ES-I3 (cell line): ENCODE data around the gene HOXD4.

Source experiments
- H3K36me3 ChIP-seq: 2 replicates; pipeline ENCODE4 v1.6.1; 2013; ENCODE audit warnings: mild to moderate bottlenecking, low read length, control low read depth, moderate library complexity; ENCODE audit not compliant: insufficient read depth
- H3K4me1 ChIP-seq: 2 replicates; pipeline ENCODE4 v1.6.1; 2013; ENCODE audit warnings: mild to moderate bottlenecking, control low read depth, low read length; ENCODE audit not compliant: insufficient read depth
- H3K9ac ChIP-seq: 2 replicates; pipeline ENCODE4 v1.6.1; 2013; ENCODE audit warnings: low read depth, mild to moderate bottlenecking, low read length, moderate library complexity
- H3K9me3 ChIP-seq: 2 replicates; pipeline ENCODE4 v1.6.1; 2013; ENCODE audit warnings: mild to moderate bottlenecking, low read length, moderate library complexity; ENCODE audit not compliant: control insufficient read depth, insufficient read depth

Gene HOXD4

GRCh38 chr2:176128982-176129796, 22.2 kb upstream of the HOXD4 start, which contains the start of gene HOXD8:
Gene HOXD8 (plus strand): TSS chr2:176129705. CDS start chr2:176130367, 662 bp downstream.
- Histone ChIP-seq H3K36me3 (no peaks in the 10 kb centered on the region), H3K9ac (peak within 1 kb of the TSS; percentile 32; the same call in 1 of the 2 replicates), H3K4me1 (0 out of 2 replicates have a peak, but pooled peaks cover 3% of the 10 kb centered on the region), H3K9me3 (no peaks in the 10 kb centered on the region)

- Histone ChIP-seq H3K9me3 (no peaks in the 10 kb centered on the region), H3K36me3 (no peaks in the 10 kb centered on the region), H3K9ac (peak overlapping the region; percentile 28; the same call in 1 of the 2 replicates), H3K4me1 (0 out of 2 replicates have a peak, but pooled peaks cover 3% of the 10 kb centered on the region)
Observed at GRCh38 chr2:176129813-176130146, 21.6 kb upstream of the HOXD4 start.

GRCh38 chr2:176130147-176130956, 21.0 kb upstream of the HOXD4 start:
- Histone ChIP-seq H3K36me3 (no peaks in the 10 kb centered on the region), H3K9ac (peak overlapping the region; percentile 28; the same call in 1 of the 2 replicates), H3K4me1 (0 out of 2 replicates have a peak, but pooled peaks cover 3% of the 10 kb centered on the region), H3K9me3 (no peaks in the 10 kb centered on the region; the same call in 1 of the 2 replicates)

GRCh38 chr2:176130957-176131847, 20.1 kb upstream of the HOXD4 start:
- no peaks in the 10 kb centered on the region for H3K36me3 ChIP-seq
- H3K4me1 ChIP-seq, result 0 out of 2 replicates have a peak, but pooled peaks cover 3% of the 10 kb centered on the region
- H3K9ac ChIP-seq, result no peak overlapping the region; the same call in 1 of the 2 replicates
- H3K9me3 ChIP-seq, result no peaks in the 10 kb centered on the region; the same call in 1 of the 2 replicates

- no peaks in the 10 kb centered on the region for H3K36me3 ChIP-seq
- H3K9ac ChIP-seq, result no peak overlapping the region
- 0 out of 2 replicates have a peak, but pooled peaks cover 3% of the 10 kb centered on the region for H3K4me1 ChIP-seq
- no peaks in the 10 kb centered on the region; the same call in 1 of the 2 replicates for H3K9me3 ChIP-seq
Observed at GRCh38 chr2:176131848-176132158, 19.5 kb upstream of the HOXD4 start.

GRCh38 chr2:176132205-176133171, 18.9 kb upstream of the HOXD4 start:
- no peak overlapping the region for H3K9ac ChIP-seq
- H3K36me3 ChIP-seq, result no peaks in the 10 kb centered on the region
- H3K9me3 ChIP-seq, result no peaks in the 10 kb centered on the region; the same call in 1 of the 2 replicates
- 0 out of 2 replicates have a peak, but pooled peaks cover 3% of the 10 kb centered on the region for H3K4me1 ChIP-seq

GRCh38 chr2:176133389-176133788, 18.0 kb upstream of the HOXD4 start:
- Histone ChIP-seq H3K36me3 (no peaks in the 10 kb centered on the region), H3K9ac (no peak overlapping the region), H3K9me3 (no peaks in the 10 kb centered on the region; the same call in 1 of the 2 replicates), H3K4me1 (0 out of 2 replicates have a peak, but pooled peaks cover 3% of the 10 kb centered on the region)

GRCh38 chr2:176134035-176134434, 17.3 kb upstream of the HOXD4 start:
- 0 out of 2 replicates have a peak, but pooled peaks cover 3% of the 10 kb centered on the region for H3K4me1 ChIP-seq
- no peaks in the 10 kb centered on the region for H3K36me3 ChIP-seq
- no peaks in the 10 kb centered on the region; the same call in 1 of the 2 replicates for H3K9me3 ChIP-seq
- no peak overlapping the region for H3K9ac ChIP-seq

GRCh38 chr2:176135035-176135440, 16.3 kb upstream of the HOXD4 start:
- no peak overlapping the region for H3K9ac ChIP-seq
- no peaks in the 10 kb centered on the region; the same call in 1 of the 2 replicates for H3K9me3 ChIP-seq
- 0 out of 2 replicates have a peak, but pooled peaks cover 3% of the 10 kb centered on the region for H3K4me1 ChIP-seq

GRCh38 chr2:176136374-176137251, 14.7 kb upstream of the HOXD4 start:
- H3K9ac ChIP-seq, result peak overlapping the region; percentile 66
- 0 out of 2 replicates have a peak, but pooled peaks cover 3% of the 10 kb centered on the region for H3K4me1 ChIP-seq
- no peaks in the 10 kb centered on the region for H3K36me3 ChIP-seq
- no peaks in the 10 kb centered on the region; the same call in 1 of the 2 replicates for H3K9me3 ChIP-seq

More at GRCh38 chr2:176135035-176135440, 16.3 kb upstream of the HOXD4 start:
- no peaks in the 10 kb centered on the region for H3K36me3 ChIP-seq

- H3K4me1 ChIP-seq, result 0 out of 2 replicates have a peak, but pooled peaks cover 2% of the 10 kb centered on the region
- H3K9ac ChIP-seq, result no peak overlapping the region; the same call in 1 of the 2 replicates
- no peaks in the 10 kb centered on the region for H3K36me3 ChIP-seq
- no peaks in the 10 kb centered on the region; the same call in 1 of the 2 replicates for H3K9me3 ChIP-seq
Observed at GRCh38 chr2:176137252-176137580, 14.1 kb upstream of the HOXD4 start.

- H3K9me3 ChIP-seq, result no peaks in the 10 kb centered on the region; the same call in 1 of the 2 replicates
- H3K9ac ChIP-seq, result no peak overlapping the region
- H3K4me1 ChIP-seq, result no peaks in the 10 kb centered on the region
- H3K36me3 ChIP-seq, result no peaks in the 10 kb centered on the region
Observed at GRCh38 chr2:176137906-176138305, 13.4 kb upstream of the HOXD4 start.
